ENCODE measurements around the gene TUBA1C. TPM values are rescaled to one million over a fixed set of nuclear protein-coding genes. Genes with fewer than 3 reads are reported as not detected.
"Not testable (repeated sequence)": the region's sequence is repeated elsewhere in the genome, so short reads cannot be mapped to it uniquely, and the experiment has no call there.

Gene TUBA1C
- total RNA-seq, 2 donors from 2014 or later, result 172 to 219 TPM

DNA sequence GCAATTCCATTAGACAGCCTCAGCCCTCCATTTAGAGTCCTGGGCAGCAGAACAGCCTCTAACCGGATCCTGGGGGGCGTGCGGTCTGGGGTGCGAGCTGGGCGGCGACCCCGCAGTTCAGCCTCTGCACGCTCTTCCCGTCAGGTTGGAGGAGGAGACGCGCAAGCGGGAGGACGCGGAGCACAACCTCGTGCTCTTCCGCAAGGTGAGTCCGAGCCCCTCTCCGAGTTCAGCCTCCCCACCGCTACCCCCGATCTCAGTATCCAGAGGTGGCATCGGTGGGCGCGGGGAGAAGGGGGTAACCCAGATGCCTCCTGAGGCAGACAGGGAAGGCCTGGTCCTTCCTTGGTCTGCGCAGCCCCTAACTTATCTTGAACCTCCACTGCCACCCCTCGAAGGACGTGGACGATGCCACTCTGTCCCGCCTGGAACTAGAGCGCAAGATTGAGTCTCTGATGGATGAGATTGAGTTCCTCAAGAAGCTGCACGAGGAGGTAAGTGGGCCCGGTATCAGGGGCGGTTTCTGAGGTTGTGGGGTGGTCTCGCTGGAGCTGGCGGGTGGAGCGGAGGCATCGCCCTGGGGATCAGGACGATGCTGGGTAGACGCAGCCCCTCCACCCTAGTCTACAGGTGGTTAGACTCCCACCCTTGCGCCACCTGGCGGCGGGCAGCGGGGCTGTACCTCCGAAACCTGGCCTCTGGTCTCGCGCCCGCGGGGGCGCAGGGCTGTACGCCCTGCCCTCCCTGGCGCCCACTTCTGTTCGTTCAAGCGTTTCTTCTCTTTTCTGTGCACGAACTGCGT lies 31.4 kb downstream of the TUBA1C start:
- peak; percentile 82 for DNase-seq (ENCODE audit: low spot score)
- intact Hi-C loops (cut with DNase I), result loop anchor here (5.0 kb wide), 2 partner anchors 41 to 51 kb away; partner anchors contain the start of genes C1QL4 (in 1 of the 2) and DNAJC22 (in 1 of the 2)

DNA sequence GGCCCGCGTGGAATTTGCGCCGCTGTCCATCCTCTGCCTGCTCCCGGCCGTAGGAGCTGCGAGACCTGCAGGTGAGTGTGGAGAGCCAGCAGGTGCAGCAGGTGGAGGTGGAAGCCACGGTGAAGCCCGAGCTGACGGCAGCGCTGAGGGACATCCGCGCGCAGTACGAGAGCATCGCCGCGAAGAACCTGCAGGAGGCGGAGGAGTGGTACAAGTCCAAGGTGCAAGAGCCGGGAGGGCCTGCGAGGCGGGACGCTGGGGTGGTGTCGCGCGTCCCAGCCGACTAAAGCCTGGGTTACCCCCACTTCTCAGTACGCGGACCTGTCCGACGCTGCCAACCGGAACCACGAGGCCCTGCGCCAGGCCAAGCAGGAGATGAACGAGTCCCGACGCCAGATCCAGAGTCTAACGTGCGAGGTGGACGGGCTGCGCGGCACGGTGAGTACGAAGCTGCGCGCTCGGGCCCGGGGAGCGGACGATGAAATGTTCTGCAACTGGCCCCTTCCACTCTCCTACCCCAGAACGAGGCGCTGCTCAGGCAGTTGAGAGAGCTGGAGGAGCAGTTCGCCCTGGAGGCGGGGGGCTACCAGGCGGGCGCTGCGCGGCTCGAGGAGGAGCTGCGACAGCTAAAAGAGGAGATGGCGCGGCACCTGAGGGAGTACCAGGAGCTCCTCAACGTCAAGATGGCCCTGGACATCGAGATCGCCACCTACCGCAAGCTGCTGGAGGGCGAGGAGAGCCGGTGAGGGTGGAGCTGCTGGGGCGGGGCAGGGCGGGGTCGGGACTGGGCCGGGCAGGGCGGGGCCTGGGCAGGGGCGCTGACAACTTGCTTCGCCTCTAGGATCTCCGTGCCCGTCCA lies 32.2 kb downstream of the TUBA1C start:
- no peak for DNase-seq (ENCODE audit: low spot score)
- intact Hi-C loops (cut with DNase I), result loop anchor here (5.0 kb wide), 2 partner anchors 40 to 50 kb away; partner anchors contain the start of genes C1QL4 (in 1 of the 2) and DNAJC22 (in 1 of the 2)

DNA sequence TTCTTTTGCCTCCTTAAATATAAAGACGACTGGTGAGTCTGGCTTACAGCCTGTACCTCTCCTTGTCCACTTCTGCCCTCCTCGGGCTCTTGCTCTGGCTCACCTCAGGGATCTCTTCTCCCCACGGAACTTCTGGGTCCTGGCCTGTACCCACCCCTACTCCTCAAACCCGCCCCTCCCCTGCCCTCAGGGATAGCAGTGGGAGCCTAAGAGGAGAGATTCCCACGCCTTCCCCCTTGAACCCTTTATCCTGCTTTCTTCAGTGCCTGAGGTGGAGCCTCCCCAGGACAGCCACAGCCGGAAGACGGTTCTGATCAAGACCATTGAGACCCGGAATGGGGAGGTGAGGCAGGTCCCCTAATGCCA lies 32.8 kb downstream of the TUBA1C start:
- intact Hi-C loops (cut with DNase I), result loop anchor here (5.0 kb wide), 2 partner anchors 40 to 50 kb away; partner anchors contain the start of genes C1QL4 (in 1 of the 2) and DNAJC22 (in 1 of the 2)
- no peak for DNase-seq (ENCODE audit: low spot score)

DNA sequence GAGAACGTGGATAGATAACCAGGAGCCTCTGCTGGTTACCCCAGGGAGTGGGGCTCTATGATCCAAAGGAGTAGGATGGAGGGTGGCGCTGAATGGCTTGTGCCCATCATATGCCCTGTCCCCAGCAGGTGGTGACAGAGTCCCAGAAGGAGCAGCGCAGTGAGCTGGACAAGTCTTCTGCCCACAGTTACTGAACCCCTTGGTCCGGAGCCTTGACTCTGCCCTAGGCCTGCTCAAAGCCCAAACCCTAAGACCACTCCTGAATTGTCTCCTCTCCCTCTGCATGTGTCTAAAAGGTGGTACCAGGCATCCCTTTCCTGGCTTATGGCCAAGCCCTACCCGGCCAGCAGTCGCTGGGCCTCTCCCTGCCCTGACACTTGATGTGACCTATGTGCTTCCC lies 33.3 kb downstream of the TUBA1C start:
- DNase-seq (ENCODE audit: low spot score), result peak; percentile 40
- intact Hi-C loops (cut with DNase I), result loop anchor here (5.0 kb wide), 2 partner anchors 39 to 49 kb away; partner anchors contain the start of genes C1QL4 (in 1 of the 2) and DNAJC22 (in 1 of the 2)

DNA sequence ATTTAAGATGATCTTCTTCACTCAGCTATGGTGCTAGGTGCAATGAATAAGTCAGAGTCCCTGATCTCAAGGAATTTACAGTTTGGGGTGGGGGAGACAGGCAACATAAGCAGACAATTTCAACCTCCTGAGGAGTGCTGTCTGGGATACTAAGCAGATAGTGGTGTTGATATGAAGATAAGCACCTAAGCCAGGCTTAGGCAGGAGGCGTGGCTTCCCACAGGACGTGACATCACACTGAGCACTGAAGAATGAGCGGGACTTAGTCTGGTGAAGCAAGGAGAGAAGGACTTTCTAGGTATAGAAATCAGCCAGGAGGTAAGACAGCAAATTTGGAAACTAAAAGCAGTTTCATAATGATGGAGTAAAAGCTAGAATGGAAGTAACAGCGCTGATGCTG lies 36.9 kb downstream of the TUBA1C start:
- intact Hi-C loops (cut with DNase I), result no loop called here
- DNase-seq (ENCODE audit: low spot score), result no peak

- DNase-seq (ENCODE audit: low spot score), result no peak
- intact Hi-C loops (cut with DNase I), result no loop called here
These were observed 39.3 kb downstream of the TUBA1C start for GRCh38 chr12:49304161-49304560.

GRCh38 chr12:49305762-49306510 lies 41.1 kb downstream of the TUBA1C start:
- DNase-seq (ENCODE audit: low spot score), result no peak
- intact Hi-C loops (cut with DNase I), result no loop called here

GRCh38 chr12:49309386-49309785 lies 44.5 kb downstream of the TUBA1C start:
- no peak for DNase-seq (ENCODE audit: low spot score)
- intact Hi-C loops (cut with DNase I), result no loop called here

- DNase-seq (ENCODE audit: low spot score); intact Hi-C loops (cut with DNase I): not testable (repeated sequence)
These were observed 45.6 kb downstream of the TUBA1C start for GRCh38 chr12:49310451-49311000.

- peak; percentile 38 for DNase-seq (ENCODE audit: low spot score)
- intact Hi-C loops (cut with DNase I), result no loop called here
These were observed 49.9 kb downstream of the TUBA1C start for GRCh38 chr12:49314811-49315210.

GRCh38 chr12:49317118-49317517 lies 52.2 kb downstream of the TUBA1C start:
- DNase-seq (ENCODE audit: low spot score), result peak; percentile 36
- intact Hi-C loops (cut with DNase I), result not testable (repeated sequence)

- intact Hi-C loops (cut with DNase I), result not testable (repeated sequence)
- DNase-seq (ENCODE audit: low spot score), result peak; percentile 58
These were observed 55.7 kb downstream of the TUBA1C start for GRCh38 chr12:49320411-49321103.

DNA sequence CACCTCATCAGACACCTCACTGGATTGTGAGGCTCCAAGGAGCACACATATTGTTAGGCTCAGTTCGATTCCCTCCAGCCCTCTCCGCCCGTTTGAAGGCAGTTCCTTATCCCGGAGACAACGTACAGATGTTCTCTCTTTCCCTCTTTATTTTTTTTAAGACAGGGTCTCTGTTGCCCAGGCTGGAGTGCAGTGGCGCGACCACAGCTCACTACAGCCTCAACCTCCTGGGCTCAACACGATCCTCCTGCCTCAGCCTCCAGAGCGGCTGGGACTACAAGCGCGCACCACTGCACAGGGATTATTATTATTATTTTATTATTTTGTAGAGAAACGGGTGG lies 57.5 kb downstream of the TUBA1C start:
- no peak for DNase-seq (ENCODE audit: low spot score)
- intact Hi-C loops (cut with DNase I), result no loop called here

- intact Hi-C loops (cut with DNase I), result no loop called here
- DNase-seq (ENCODE audit: low spot score), result peak; percentile 99
These were observed 58.0 kb downstream of the TUBA1C start, which contains the start of gene TROAP for GRCh38 chr12:49322708-49323523. TSS of gene TROAP (plus strand) at chr12:49323255. CDS start at chr12:49323609, 354 bp downstream.

- intact Hi-C loops (cut with DNase I), result no loop called here
- peak; percentile 64 for DNase-seq (ENCODE audit: low spot score)
These were observed 58.7 kb downstream of the TUBA1C start for GRCh38 chr12:49323524-49324097.

All from posterior vena cava (tissue), 2 donors.